Activated T-helper 2 cell treated with anti-CD3 and anti-CD28 coated beads, Interferon-gamma antibody, Interleukin-2, Interleukin-4, amounts not matched to agents 10 μg/mL and 5 μg/mL and 100 μg/mL, durations not matched to agents 14 hours and 24 hours and 36 hours (primary cell): Measurements from ENCODE around the gene ATP8B2. TPM values are rescaled to one million over a fixed set of nuclear protein-coding genes. Genes with fewer than 3 reads are reported as not detected.
"Not testable (repeated sequence)": the region's sequence is repeated elsewhere in the genome, so short reads cannot be mapped to it uniquely, and the experiment has no call there.

Experiments
- DNase-seq: peaks from one replicate; pipeline ENCODE4 v3.0.0; 2021; ENCODE audit warnings: low spot score
- H3K27ac Mint-ChIP-seq: one replicate; pipeline ENCODE4 v1.8.0; 2021; ENCODE audit warnings: mixed read lengths
- H3K27me3 Mint-ChIP-seq: one replicate; pipeline ENCODE4 v1.8.0; 2021; ENCODE audit warnings: low read depth, mixed read lengths
- H3K36me3 Mint-ChIP-seq: one replicate; pipeline ENCODE4 v1.8.0; 2021; ENCODE audit warnings: low read depth, mixed read lengths
- H3K4me1 Mint-ChIP-seq: one replicate; pipeline ENCODE4 v1.8.0; 2021; ENCODE audit warnings: low read depth, mixed read lengths
- H3K4me3 Mint-ChIP-seq: one replicate; pipeline ENCODE4 v1.8.0; 2021; ENCODE audit warnings: low read depth, mild to moderate bottlenecking, moderate library complexity, mixed read lengths
- H3K9me3 Mint-ChIP-seq: one replicate; pipeline ENCODE4 v1.8.0; 2021; ENCODE audit warnings: mixed read lengths
- intact Hi-C: fragments of 100-400 bp; cut with micrococcal nuclease; formaldehyde crosslinking; loops from one replicate; pipeline ENCODE4 v1.15.1; 2023
- total RNA-seq: library from RNA; stranded (reverse); gene quantifications from 2 replicates; pipeline ENCODE4 v1.2.3, GENCODE V29; 2022

Gene ATP8B2
- 44.0 and 47.0 TPM in 2 replicates for total RNA-seq

GRCh38 chr1:154324669-154325582 lies at the start of gene ATP8B2:
TSS of gene ATP8B2 (plus strand) at chr1:154325525. CDS start at chr1:154328142, 2,617 bp downstream.
- peaks cover 18% of the 10 kb centered on the region for H3K27me3 Mint-ChIP-seq
- H3K4me3 Mint-ChIP-seq: peak within 1 kb of the TSS; percentile 95
- H3K27ac Mint-ChIP-seq: peak within 1 kb of the TSS; percentile 89
- intact Hi-C loops: loop anchor here (1.0 to 10.0 kb wide), 5 partner anchors 28 to 630 kb away; partner anchors contain the start of genes HAX1, PBXIP1 and UBE2Q1
- peaks cover 3% of the 10 kb centered on the region for H3K36me3 Mint-ChIP-seq
- H3K4me1 Mint-ChIP-seq: peaks cover 33% of the 10 kb centered on the region
- DNase-seq: peak; percentile 77
- no peaks in the 10 kb centered on the region for H3K9me3 Mint-ChIP-seq

DNA sequence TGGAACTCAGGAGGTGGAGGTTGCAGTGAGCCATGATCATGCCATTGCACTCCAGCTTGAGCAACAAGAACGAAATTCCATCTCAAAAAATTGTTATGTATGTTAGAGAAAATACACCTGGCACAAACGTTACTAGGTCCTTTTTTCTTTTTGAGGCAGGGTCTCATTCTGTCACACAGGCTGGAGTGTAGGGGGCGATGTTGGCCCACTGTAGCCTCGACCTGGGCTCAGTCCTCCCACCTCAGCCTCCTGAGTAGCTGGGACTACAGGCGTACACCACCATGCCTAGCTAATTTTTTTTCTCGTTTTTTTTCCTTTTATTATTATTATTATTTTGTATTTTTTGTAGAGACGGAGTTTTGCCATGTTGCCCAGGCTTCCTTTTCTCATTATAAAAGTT lies 48.5 kb upstream of the ATP8B2 start:
- H3K4me3 Mint-ChIP-seq: no peak overlapping the region
- intact Hi-C loops: loop anchor here (2.0 kb wide), 1 partner anchor 58 kb away; no protein-coding TSS in a partner anchor
- H3K4me1 Mint-ChIP-seq: peaks cover 15% of the 10 kb centered on the region
- peaks cover 34% of the 10 kb centered on the region for H3K36me3 Mint-ChIP-seq
- no peak overlapping the region for H3K27ac Mint-ChIP-seq
- no peaks in the 10 kb centered on the region for H3K9me3 Mint-ChIP-seq
- DNase-seq: no peak
- no peaks in the 10 kb centered on the region for H3K27me3 Mint-ChIP-seq

- H3K4me3 Mint-ChIP-seq, H3K9me3 Mint-ChIP-seq, DNase-seq, H3K36me3 Mint-ChIP-seq, intact Hi-C loops, H3K27ac Mint-ChIP-seq, H3K4me1 Mint-ChIP-seq: not testable (repeated sequence)
- peaks cover 17% of the 10 kb centered on the region for H3K27me3 Mint-ChIP-seq
These were observed 37.7 kb upstream of the ATP8B2 start for GRCh38 chr1:154287591-154287990.

DNA sequence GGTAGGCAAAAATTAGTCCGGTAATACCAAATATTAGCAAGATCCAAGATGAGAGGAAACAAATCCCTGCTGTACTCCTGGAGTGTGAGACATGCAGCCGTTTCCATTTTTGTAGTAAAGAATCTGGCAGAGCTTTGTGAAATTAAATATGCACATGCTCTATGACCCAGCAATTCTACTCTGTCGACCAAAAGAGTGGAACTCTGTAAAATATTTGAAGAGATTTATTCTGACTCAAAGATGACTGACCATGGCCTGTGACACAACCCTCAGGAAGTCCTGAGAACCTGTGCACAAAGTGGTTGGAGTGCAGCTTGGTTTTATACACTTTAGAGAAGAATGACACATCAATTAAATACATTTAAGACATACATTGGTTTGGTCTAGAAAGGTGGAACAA lies 36.7 kb upstream of the ATP8B2 start:
- DNase-seq: no peak
- Mint-ChIP-seq H3K36me3 (no peaks in the 10 kb centered on the region), H3K27ac (no peak overlapping the region), H3K4me3 (no peak overlapping the region), H3K9me3 (peaks cover 6% of the 10 kb centered on the region), H3K27me3 (peaks cover 15% of the 10 kb centered on the region), H3K4me1 (no peaks in the 10 kb centered on the region)
- intact Hi-C loops: no loop called here

- Mint-ChIP-seq H3K27ac (no peak overlapping the region), H3K27me3 (peaks cover 15% of the 10 kb centered on the region), H3K9me3 (peaks cover 23% of the 10 kb centered on the region), H3K4me3 (no peak overlapping the region), H3K4me1 (no peaks in the 10 kb centered on the region), H3K36me3 (peaks cover 4% of the 10 kb centered on the region)
- DNase-seq: no peak
- intact Hi-C loops: no loop called here
These were observed 34.4 kb upstream of the ATP8B2 start for GRCh38 chr1:154290921-154291320.

- no peak overlapping the region for H3K27ac Mint-ChIP-seq
- no peak overlapping the region for H3K4me3 Mint-ChIP-seq
- intact Hi-C loops: no loop called here
- no peak for DNase-seq
- peaks cover 7% of the 10 kb centered on the region for H3K27me3 Mint-ChIP-seq
- H3K36me3 Mint-ChIP-seq: peaks cover 4% of the 10 kb centered on the region
- H3K4me1 Mint-ChIP-seq: no peaks in the 10 kb centered on the region
- H3K9me3 Mint-ChIP-seq: peaks cover 23% of the 10 kb centered on the region
These were observed 29.7 kb upstream of the ATP8B2 start for GRCh38 chr1:154295408-154296235.

DNA sequence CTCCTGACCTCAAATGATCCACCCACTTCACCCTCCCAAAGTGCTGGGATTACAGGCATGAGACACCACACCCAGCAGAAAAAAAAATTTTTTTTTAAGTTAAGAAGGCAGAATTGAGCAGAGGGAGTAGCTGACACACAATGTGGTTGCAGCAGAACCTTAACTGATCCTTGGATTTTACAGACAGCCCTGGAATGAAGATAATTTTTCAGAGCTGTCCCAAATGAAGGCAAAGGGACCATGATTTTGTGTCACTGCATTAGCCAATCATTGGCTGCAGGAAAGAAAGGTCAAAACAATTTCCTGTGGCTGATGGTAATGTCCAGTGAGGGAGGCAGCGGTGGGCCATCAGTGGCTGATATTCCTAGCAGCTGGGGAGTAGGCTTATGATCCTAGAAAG lies 23.7 kb upstream of the ATP8B2 start:
- intact Hi-C loops: no loop called here
- Mint-ChIP-seq H3K4me1 (peaks cover 12% of the 10 kb centered on the region), H3K4me3 (no peak overlapping the region), H3K9me3 (no peaks in the 10 kb centered on the region), H3K27me3 (no peaks in the 10 kb centered on the region), H3K36me3 (no peaks in the 10 kb centered on the region), H3K27ac (no peak overlapping the region)
- no peak for DNase-seq

- DNase-seq: no peak
- H3K27ac Mint-ChIP-seq: no peak overlapping the region
- no peak overlapping the region for H3K4me3 Mint-ChIP-seq
- H3K36me3 Mint-ChIP-seq: no peaks in the 10 kb centered on the region
- H3K9me3 Mint-ChIP-seq: peaks cover 5% of the 10 kb centered on the region
- intact Hi-C loops: no loop called here
- H3K27me3 Mint-ChIP-seq: no peaks in the 10 kb centered on the region
- H3K4me1 Mint-ChIP-seq: peaks cover 24% of the 10 kb centered on the region
These were observed 20.5 kb upstream of the ATP8B2 start for GRCh38 chr1:154304664-154305337.

GRCh38 chr1:154306151-154306550 lies 19.2 kb upstream of the ATP8B2 start:
- Mint-ChIP-seq H3K9me3 (peaks cover 5% of the 10 kb centered on the region), H3K27ac (no peak overlapping the region), H3K4me1 (peaks cover 24% of the 10 kb centered on the region), H3K4me3 (no peak overlapping the region), H3K27me3 (no peaks in the 10 kb centered on the region), H3K36me3 (no peaks in the 10 kb centered on the region)
- DNase-seq: no peak
- intact Hi-C loops: no loop called here

GRCh38 chr1:154307670-154308270 lies 17.6 kb upstream of the ATP8B2 start:
- H3K27me3 Mint-ChIP-seq, H3K4me3 Mint-ChIP-seq, H3K36me3 Mint-ChIP-seq, intact Hi-C loops, H3K9me3 Mint-ChIP-seq: not testable (repeated sequence)
- peak; percentile 16 for DNase-seq
- H3K4me1 Mint-ChIP-seq: peaks cover 24% of the 10 kb centered on the region
- H3K27ac Mint-ChIP-seq: peak overlapping the region; percentile 7

GRCh38 chr1:154309136-154309535 lies 16.2 kb upstream of the ATP8B2 start:
- DNase-seq, H3K36me3 Mint-ChIP-seq, intact Hi-C loops, H3K27me3 Mint-ChIP-seq, H3K9me3 Mint-ChIP-seq, H3K27ac Mint-ChIP-seq, H3K4me3 Mint-ChIP-seq: not testable (repeated sequence)
- H3K4me1 Mint-ChIP-seq: peaks cover 24% of the 10 kb centered on the region
